CD4-positive, alpha-beta T cell treated with Interleukin-17A for 4 hours (primary cell): ENCODE measurements around the gene MUCL3.
"Not testable (repeated sequence)": the region's sequence is repeated elsewhere in the genome, so short reads cannot be mapped to it uniquely, and the experiment has no call there.

Experiments
- DNase-seq: peaks from one replicate; pipeline ENCODE4 v3.0.0-alpha.2; 2020; ENCODE audit warnings: mixed read lengths

MUCL3 gene

DNA sequence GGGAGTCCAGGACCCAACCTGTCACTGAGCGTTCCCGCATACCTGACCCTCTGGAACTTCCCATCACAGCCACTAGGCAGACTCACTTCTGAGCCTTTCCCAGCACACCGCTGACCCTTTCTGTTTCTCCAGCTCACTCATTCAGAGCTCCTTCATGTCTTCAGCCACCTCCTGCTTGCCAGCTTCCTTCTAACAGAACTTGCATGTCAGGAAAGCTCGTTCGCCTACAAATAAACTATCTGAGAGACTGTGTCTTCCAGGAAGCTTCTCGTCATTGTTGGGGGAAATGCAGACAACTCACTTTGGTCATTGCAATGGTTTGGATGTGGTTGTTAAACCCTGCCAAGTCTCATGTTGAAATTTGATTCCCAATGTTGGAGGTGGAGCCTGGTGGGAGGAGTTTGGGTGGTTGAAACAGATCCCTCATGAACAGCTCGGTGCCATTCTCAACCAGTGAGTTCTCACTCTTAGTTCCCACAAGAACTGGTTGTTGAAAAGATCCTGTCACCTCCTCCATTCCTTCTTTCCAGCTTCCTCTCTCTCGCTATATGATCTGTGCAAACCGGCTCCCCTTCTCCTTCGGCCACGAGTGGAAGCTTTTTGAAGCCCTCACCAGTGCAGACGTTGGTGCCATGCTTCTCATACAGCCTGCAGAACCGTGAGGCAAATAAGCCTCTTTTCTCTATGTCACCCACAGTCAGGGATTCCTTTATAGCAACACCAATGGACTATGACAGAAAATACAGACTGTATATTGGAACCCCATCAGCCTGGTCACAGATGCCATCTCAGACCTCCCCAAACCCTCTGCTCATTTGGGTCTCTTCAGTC, 41.4 kb downstream of the MUCL3 start:
- no peak for DNase-seq

DNA sequence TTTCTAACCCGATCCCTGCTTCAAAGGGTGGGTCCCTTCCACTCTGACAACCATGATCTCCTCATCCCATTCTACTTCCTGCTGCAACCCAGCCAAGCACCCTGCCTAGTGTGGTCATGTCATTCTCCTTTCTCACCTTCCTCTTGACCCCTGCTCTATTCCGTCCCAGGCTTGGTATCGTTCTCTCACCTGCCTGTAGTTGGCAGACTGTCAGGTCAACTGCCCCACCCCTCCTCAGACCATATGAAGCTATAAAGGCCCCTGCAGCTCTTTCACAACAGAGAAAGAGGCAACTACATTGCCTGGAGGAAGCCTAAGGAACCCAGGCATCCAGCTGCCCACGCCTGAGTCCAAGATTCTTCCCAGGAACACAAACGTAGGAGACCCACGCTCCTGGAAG, 42.7 kb downstream of the MUCL3 start, which contains the start of gene MUC21:
TSS of gene MUC21 (plus strand) at position 280 of the 400 bp plus-strand sequence. CDS start 241 bp downstream, outside the sequence.
- DNase-seq, result no peak

- DNase-seq, result no peak
These were observed 44.7 kb downstream of the MUCL3 start for GRCh38 chr6:30985490-30985889.

GRCh38 chr6:30987304-30987703, 46.5 kb downstream of the MUCL3 start:
- DNase-seq, result no peak

DNA sequence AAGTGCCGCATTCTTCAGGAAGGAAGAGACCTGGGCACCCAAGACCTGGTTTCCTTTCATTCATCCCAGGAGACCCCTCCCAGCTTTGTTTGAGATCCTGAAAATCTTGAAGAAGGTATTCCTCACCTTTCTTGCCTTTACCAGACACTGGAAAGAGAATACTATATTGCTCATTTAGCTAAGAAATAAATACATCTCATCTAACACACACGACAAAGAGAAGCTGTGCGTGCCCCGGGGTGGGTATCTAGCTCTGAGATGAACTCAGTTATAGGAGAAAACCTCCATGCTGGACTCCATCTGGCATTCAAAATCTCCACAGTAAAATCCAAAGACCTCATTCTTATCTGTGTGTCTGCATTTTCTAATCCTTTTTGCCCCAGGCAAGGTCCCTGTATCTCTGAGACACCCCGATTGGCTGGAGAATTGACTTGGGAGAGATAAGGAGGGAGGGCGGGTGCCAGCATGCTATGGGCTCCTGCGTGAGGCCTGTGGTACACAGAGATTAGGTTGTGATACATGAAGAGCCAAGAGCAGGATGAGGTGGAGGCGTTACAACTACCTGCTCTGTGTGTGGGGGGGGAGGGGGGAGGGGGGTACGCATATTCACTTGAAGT, 47.5 kb downstream of the MUCL3 start:
- no peak for DNase-seq

GRCh38 chr6:30990422-30991086, 49.8 kb downstream of the MUCL3 start:
- peak; percentile 33 for DNase-seq

- no peak for DNase-seq
These were observed 51.1 kb downstream of the MUCL3 start for GRCh38 chr6:30991891-30992290.

GRCh38 chr6:30997301-30997700, 56.5 kb downstream of the MUCL3 start:
- no peak for DNase-seq

DNA sequence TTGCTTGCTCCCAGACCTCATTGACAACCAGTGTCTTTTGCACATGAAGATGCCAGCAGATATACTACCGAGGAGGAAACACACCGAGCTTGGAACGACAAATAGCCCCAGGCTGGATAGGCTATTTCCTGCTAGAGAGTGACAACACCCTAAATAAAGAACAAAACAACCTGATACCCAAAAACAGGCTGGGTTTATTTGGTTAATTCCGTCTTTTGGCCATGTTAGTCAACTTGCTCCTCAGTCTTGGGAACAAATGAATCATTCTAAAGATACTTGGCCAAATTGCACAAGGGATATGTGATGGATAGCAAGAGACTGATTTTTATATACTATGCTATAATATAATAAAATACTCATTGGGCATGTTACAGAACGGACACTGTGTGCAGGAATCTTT, 58.0 kb downstream of the MUCL3 start:
- DNase-seq, result no peak

DNA sequence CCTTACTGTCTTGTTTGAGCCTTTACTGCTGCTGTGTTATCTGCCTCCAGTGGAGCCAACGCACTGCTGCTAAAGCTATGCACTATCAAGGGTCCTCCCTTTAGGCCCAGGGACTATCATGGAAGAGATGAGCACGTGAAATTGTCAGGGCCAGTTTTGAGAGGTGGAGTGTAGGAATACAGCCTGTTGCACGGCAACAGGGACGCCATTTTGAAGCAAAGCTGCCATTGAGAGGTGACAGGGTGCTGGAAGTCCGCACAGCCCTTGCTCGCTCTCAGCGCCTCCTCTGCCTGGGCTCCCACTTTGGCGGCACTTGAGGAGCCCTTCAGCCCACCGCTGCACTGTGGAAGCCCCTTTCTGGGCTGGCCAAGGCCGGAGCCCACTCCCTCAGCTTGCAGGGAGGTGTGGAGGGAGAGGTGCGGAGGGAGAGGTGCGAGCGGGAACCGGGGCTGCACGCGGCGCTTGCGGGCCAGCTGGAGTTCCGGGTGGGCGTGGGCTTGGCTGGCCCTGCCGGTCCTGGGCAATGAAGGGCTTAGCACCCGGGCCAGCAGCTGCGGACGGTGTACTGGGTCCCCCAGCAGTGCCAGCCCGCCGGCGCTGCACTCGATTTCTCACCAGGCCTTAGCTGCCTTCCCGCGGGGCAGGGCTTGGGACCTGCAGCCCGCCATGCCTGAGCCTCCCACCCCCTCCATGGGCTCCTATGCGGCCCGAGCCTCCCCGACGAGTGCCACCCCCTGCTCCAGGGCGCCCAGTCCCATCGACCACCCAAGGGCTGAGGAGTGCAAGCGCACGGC, 59.5 kb downstream of the MUCL3 start:
- not testable (repeated sequence) for DNase-seq

- DNase-seq, result no peak
These were observed 60.6 kb downstream of the MUCL3 start for GRCh38 chr6:31001281-31001888.

- no peak for DNase-seq
These were observed 61.7 kb downstream of the MUCL3 start for GRCh38 chr6:31002471-31002870.
